Stimulated activated naive CD4-positive, alpha-beta T cell treated with Interleukin-2 at 50 U/mL for 16 hours (primary cell): ENCODE results near the gene PLEKHO2.

ENCODE experiments used
- DNase-seq: peaks from one replicate; lab custom pipeline; 2025; lab: John Stamatoyannopoulos, UW

Gene PLEKHO2

DNA sequence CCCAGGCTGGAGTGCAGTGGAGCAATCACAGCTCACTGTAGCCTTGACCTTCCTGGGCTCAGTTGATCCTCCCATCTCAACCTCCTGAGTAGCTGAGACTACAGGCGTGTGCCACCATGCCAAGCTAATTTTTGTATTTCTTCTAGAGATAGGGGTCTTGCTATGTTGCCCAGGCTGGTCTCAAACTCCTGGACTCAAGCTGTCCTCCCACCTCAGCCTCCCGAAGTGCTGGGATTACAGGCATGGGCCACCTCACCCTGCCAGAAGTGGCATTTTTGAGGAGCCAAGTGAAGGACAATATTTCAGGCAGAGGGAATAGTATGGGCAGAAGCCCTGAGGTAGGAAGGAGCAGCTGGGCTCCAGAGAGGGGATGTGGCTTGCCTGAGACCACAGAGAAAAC is 74.7 kb downstream of the PLEKHO2 start:
- DNase-seq, result no peak

DNA sequence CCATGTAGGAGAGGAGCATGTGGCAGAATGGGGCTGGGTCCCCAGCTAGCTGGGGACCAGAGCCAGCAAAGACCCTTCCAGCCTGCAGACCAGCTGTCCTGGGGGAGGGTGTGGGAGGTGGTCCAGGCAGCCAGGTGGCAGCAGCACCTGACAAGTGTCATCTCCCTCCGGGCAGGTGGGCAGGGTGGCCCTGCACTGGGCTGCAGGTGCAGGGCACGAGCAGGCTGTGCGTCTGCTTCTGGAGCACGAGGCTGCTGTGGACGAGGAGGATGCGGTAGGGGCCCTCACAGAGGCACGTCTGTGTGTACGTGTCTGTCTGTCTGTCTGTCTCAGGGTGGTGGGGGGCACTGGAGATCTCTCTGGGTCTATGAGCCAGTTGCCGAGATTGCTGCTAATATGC is 75.5 kb downstream of the PLEKHO2 start:
- no peak for DNase-seq
